Islet of Langerhans (tissue), 1 donor: ENCODE data around the gene SNX27.
"Not testable (repeated sequence)": the region's sequence is repeated elsewhere in the genome, so short reads cannot be mapped to it uniquely, and the experiment has no call there.

Source experiments
- FAIRE-seq: peaks from one replicate; lab custom pipeline; 2011; peaks lifted over from hg19 to GRCh38; lab: Jason Lieb, UNC

SNX27 gene

DNA sequence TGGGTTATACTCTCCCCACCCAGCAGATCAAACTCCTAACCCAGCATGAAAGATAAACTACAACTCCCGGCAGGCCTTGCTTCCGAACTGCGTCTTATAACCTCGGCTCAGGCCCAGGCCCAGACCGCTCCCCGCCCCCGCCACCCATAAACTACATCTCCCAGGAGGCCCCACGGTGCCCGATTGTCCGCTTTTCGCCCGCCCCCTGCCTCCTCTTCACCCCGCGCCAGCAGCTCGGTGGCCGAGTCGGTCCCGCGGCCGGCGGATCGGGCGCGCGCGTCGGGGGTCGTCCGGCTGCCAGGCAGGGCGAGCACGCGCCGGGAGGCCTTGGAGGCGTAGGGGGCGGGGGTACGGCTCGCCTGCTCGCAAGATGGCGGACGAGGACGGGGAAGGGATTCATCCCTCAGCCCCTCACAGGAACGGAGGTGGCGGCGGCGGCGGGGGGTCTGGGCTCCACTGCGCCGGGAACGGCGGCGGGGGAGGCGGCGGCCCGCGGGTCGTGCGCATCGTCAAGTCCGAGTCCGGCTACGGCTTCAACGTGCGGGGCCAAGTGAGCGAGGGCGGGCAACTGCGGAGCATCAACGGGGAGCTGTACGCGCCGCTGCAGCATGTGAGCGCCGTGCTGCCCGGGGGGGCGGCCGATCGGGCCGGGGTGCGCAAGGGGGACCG is at the start of gene SNX27:
Gene SNX27 (plus strand): TSS at position 219 of the 669 bp plus-strand sequence. CDS start 152 bp downstream, at position 371.
- no peak for FAIRE-seq

DNA sequence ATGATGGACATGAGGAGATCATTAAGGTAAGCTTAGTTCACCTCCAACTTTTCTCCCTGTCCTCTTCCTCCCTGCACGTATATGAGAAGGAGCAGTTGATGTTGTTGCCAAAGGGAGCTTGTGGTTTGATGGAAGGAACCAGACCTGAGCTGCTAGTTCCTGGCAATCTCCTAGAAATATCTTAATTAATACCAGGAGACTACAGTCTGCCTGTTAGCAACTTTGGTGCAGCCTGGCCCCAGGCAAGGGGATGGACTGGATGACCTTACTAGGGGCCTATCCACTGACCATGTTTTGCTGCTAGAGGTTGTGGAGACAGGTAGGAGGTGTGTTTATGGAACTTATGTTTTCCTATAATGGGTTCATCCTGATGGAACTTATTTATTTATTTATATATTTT is 49.2 kb upstream of the SNX27 start:
- no peak for FAIRE-seq

DNA sequence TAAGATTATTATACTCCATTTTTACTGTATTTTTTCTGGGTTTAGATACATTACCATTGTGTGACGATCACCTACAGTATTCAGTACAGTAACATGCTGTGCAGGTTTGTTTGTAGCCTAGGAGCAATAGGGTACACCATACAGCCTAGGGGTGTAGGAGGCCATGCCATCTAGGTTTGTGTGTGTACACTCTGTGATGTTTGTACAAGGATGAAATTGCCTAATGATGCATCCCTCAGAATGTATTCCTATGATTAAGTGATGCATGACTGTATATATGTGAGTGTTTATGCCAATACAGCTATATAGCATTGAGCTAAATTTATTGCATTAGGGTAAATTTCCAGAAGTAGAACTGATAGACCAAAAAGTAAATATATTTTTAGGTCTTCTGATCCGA is 48.5 kb upstream of the SNX27 start:
- no peak for FAIRE-seq

DNA sequence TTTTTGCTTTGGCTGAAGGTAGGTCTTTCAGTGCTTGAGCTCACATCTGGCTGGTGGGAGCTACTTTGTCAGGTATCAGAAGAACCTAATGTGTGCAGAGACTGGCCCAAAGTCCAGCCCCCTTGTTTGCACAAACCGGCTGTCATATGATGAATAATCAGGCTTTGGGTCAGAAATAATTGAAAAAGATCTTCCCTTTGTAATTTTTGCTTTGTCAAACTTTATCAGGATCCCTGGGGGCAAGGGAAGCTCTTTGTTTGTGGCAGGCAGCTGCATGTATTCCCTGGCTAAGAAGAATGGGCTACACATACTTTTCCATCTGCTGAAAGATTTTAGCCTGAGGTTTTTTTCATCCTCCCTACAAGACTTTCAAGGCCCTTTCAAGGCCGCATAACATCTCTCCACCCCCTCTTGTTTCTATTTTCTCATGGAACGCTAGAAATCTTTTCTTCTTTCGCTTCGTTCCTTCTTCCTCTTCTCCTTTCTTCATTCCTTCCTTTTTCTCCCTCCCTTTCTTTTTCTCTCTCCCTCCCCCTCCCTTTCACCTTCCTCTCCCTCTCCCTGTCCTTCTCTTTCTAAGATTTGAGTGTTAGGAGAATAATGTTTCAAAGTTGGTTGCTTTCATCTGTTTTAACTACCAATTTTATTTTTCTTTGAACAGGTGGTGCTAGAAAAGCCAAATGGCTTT is 46.2 kb upstream of the SNX27 start:
- FAIRE-seq, result no peak

DNA sequence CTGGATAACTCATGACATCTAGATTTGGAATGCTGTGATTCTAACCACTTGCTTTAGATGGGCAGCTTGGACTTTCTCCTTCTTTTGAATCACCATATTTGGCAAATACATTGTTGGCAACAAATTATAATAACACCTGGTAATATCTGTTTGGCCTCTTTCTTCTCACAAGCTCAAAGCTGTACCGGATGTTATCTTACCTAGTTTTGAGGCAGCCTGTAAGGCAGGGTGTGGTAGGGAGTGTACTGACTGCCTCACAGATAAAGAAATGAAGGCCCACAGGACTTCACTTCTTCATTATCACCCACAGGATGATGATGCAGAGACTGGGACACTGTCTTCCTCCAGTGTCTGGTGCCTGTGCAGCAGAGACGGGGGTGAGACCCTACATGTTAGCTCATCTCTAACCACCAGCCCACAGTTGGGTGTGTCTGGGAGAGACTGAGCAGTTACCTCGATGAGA is 43.2 kb upstream of the SNX27 start:
- no peak for FAIRE-seq

DNA sequence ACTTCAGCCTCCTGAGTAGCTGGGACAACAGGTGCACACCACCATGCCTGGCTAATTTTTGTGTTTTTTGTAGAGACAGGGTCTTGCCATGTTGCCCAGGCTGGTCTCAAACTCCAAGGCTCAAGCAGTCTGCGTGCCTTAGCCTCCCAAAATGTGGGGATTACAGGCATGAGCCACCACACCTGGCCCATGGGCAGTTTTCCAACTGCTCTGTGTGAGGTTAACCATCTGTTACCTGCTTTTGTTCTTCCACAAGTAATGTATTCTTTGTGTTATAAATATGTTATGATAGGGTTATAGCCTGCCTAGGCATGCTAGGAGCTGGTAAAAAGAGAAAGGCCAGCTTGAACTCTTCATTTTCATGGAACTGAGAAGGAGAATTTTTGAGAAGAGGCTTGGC is 41.0 kb upstream of the SNX27 start:
- FAIRE-seq, result no peak

DNA sequence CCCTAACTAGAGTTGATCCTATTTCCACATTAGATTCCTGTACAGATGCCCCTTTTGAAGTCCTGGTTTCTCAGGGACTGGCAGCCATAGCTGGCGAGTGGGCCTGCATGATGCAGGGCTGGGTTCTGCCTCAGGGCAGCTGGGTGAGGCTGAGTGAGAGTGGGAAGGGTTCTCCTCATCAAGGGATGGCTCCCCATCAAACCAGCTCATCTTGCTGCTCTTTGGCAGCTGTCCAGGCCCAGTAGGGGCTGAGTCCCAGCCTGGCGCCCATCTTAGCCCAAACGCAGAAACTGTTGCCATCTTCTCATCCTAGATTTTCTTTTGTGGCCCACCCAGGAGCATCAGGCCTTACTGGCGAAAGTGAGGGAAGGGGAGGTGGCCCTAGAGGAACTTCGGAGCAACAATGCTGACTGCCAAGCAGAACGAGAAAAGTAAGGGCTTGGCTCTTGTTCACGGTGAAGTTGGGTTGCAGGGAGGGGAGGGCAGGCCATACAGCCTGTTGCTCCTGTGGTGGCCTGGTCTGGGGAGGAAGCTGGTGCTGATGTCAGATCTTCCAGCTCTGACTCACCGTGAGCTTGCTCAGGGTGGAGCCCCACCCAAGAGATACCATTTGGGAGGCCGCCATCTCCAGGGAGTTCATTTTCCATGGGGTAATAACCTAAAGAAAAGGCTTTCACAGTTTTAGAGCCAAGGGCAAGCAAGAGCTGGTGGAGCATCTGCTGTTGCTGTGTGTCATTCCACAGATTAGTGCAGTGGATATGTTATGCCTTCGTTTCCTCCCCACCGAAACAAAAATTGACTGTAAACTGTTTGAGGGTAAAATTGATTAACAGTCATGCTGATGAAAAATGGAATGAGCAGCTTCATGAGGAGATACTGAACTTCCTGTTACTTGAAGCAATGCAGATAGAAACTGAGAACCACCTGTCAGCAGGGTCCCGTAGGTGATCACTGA is 37.0 kb upstream of the SNX27 start:
- FAIRE-seq, result no peak

DNA sequence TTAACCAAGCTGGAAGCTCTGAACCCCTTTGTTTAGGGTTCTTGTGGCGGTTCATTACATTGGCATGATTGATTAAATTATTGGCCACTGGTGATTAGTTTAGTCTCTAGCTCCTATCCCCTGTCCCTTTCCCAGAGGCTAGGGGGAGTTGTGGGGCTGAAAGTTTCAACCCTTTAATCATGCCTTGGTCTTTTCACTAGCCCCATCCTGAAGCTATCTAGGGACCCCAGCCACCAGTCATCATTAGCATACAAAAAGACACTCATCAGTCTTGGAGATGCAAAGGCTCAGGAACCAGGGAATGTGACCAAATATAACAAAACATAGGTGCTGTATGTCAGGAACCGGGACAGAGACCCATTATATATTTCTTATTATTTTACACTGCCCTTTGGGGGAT is 34.7 kb upstream of the SNX27 start:
- FAIRE-seq, result no peak

DNA sequence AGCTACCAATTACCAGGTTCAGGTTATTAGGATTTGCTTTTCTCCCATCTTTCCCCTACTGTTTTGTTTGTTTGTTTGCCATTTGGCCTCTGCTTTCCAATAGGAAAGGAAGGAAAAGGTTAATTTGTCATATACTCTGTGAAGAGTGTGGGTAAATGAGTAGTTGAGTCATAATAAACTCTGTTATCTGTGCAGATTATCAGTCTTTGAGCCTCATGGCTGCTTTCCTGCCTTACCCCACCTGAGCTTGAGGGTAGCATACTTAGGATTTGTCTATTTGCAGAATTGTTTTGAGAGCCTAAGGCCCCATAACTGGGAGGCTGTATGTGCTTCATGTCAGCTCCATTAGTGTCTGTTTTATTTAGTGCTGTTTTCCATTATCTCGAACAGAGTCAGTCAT is 32.9 kb upstream of the SNX27 start:
- FAIRE-seq, result no peak

DNA sequence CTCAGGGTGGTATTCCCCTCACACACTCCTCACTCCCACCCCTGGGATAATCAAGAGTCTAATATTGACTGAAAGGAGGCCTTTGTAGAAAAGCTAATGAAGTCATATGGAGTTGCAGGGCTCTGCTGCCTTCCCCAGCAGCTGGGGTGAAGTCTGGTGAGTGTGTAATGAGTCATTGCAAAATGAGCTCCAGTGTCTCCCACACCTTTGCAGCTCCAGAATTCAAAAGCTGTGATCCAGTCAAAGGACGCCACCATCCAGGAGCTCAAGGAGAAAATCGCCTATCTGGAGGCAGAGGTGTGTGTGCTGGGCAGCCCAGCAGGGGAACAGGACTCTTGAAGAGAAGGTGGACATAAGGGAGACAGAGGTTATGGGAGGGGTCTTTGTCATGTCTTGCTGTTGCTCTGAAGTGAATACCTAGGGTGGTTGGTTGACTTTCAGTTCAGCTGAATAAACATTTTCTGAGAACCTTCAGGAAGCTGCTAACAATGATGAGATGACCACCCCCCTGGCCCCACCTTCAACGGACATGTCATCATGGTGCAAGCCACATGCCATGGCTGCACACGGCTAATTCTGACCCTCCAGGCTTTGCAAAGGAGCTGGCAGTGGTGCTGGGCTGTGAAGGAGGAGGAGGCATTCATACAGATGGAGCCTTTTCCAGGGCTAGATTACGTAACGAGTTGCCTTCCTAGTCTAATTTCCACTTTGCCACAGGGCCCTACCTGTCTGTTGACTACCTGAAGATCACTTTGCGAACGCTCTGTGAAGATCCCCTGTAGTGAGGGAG is 32.2 kb upstream of the SNX27 start:
- no peak for FAIRE-seq

DNA sequence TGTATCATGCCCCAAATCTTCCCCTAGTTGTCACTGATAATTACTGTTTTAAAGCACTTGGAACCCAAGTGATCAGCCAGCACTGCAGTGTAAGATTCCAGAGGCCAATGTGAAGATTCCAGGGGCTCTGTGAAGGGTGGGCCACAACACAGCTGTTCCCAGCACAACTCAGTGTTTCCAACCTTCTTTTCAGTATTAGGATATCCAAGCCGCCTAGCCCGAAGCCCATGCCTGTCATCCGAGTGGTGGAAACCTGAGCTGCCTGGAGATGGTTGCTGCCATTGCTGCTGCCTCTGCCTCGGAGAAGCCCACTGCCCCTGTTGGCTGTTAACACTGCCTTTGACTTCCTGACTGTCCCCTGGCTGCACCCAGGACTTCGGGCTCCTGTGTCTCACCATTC is 30.4 kb upstream of the SNX27 start:
- FAIRE-seq, result no peak

DNA sequence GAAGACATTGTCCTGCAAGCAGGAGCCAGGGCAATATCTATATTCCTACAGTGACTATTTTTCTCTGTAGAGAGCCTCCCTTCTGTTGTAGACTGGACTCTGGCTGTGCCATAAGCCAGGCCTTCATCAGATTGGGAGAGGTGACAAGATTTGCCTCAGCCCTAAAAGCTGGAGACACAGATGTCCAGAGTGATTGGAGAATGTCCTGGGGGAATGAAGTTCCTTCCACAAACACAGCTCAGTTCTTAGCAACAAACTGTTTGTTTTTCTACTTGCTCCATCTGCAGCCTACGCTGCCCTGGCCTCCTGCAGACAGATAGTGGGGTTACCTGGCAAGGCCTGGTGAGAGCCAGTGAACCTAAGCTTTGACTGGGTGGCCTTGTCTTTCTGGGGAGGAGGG is 29.9 kb upstream of the SNX27 start:
- FAIRE-seq, result no peak

DNA sequence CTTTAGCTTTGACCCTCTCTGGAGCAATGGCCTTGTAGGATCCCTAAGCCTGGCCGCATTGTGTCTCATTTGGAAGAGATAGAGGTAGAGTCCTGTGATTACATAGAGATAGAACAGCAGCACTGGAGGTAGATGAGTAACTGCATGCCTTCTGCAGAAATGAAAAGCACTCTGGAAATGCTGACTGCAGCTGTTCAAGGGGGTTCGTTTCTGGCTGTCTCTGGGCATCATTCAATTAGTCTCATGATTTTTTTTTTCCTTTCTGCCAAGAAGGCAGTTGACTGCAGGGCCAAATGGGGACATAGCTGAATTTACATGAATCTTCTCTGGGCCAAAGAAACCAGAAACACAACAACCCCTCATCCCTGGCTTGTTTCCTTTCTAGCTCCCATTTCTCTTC is 28.1 kb upstream of the SNX27 start:
- no peak for FAIRE-seq

DNA sequence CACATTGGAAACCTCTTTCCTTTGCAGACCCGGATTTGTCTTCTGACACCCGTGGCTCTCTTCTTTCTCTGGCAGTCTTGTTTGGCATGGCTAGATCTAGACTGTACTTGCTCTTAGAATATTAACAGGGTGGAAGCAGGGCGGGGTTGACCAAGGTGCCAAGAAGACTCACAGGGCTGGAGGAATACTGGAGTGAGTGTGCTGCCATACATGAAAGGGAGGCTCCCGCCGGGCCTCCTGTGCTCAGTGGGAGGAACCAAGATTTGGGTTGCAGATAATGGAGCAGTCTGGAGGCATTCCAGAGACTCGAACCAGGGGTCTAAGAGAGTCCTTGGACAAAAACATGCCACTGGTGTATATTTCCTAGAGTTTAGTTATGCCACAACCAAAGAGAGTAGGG is 27.6 kb upstream of the SNX27 start:
- no peak for FAIRE-seq

DNA sequence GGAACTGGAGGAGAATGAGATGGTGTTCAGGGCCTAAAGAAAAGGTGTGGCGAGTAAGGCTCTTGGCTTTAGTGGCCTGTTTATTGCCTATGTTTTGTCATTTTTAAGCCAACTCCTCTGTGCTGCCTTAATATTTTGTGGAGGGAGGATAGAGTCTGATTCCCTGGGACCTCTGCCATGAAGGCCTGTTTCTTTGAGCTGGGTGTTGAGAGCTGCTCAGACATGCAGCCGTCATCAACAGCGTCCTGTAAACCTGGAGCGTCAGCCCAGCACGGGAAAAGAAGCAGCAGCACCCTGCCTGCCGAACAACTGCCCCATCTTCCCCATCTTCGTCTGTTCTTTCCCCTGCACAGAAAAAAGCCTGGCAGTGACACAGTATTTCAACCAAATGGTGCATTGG is 27.1 kb upstream of the SNX27 start:
- FAIRE-seq, result no peak

DNA sequence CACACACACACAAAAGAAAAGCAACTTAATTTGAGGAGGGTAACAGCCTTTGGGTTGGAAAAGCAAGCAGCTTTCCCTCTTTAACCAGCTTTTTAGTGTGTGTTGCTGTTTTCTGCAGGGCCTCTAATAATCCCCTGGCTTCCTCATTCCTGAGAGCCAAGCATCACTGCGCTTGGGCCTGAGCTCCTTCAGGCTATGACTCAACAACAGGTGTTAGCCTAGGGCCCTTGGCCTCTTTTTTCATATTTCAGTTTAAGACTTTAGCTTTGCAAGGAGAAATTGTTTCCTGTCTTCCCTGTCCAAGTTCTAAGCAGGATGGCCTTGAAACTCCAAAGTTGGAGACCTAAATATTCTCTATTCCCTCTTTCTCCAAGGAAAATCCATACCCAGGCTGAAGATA is 26.2 kb upstream of the SNX27 start:
- FAIRE-seq, result no peak

DNA sequence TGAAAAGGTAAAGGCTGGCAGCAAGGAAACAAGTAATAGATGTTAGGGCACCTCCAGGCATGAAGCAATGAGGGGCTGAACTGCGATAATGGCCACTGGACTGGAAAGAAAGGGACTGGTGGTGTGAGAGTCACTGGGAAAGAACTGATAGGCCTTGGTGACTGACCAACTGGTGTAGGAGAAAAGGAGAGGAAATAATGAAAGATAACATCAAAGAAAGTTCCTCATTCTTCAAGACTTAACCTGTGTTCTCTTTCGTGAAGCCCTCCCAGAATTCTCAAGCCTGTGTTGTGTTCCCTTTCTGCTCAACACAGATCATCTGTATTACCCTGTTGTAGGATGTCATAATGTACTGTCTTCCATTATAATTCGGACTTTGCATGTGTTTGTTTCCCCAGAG is 20.9 kb upstream of the SNX27 start:
- FAIRE-seq, result no peak

DNA sequence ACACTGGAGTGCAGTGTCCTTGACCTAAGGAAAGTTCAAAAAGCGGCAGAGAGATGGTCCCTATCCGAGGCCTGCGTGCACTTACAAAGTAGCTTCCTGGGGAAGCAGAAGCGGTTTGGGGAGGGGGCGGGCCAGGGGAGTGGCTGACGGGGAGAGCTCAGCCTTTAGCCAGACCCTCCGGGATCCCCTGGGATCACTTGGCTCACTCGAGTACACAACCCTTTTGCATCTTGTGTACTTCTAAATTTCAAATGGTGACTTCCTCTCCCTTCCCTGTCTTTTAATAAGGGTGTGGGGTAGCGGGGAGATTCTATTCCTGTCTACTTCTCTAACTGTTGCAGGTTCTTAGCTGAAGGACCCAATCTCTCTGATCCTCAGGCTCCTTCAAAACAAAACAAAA is 18.1 kb upstream of the SNX27 start:
- FAIRE-seq, result no peak

DNA sequence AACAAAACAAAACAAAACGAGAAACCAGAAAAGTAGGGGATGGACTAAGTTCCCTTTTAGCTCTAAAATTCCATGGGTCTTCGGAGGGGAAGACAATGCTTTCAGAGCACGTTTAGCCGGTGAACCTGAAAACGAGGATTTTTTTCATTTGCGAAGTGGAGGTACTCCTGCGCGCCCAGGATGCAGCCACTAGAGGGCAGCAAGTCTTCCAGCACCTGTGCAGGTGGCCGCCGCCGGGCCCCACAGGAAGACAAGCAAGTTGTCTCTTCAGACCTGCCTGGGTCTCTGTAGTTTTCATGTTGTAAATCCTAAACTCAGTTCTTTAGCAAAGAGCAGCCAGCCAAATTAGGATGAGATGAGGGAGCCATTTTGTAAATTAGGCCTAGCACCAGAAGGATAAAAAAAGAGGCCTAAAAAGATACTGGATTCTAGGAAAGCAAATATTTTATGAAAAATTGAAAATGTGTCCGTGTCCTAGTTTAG is 17.7 kb upstream of the SNX27 start:
- FAIRE-seq, result peak; percentile 13

DNA sequence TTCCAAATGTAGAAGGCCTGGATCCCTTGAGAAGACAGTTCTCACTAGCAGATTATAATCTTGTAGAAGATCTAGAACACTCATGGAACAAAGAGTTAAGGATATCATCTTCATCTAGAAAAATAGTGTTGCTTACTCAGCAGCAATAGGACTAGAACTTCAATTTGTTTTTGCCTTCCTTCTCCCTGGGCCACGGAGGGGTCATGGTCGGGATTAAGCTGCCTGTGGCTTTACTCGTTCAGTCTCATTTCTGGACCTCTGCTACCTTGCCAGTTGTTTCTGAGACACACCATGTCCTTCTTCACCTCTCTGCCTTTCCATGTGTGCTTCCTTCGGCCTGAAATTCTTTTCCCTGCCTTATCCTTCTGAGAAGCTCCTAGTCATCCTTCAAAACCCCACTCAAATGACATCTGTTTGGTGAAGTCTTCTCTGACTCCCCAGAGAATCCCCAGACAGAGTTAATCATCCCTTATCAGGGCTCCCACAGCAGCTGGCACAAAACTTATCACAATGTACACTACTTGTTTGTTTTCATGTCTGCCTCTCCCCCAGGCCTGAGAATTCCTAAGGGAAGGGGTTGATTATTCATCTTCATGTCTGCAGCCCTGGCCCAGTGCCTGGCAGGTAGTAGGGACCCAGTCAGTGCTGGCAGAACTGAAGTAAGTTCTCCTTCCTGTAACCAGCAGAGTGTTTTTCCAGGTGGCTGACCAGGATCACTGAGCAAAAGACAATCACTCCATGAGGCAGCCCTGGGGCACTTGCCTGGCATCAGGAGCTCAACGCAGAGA is 15.5 kb upstream of the SNX27 start:
- FAIRE-seq, result no peak

DNA sequence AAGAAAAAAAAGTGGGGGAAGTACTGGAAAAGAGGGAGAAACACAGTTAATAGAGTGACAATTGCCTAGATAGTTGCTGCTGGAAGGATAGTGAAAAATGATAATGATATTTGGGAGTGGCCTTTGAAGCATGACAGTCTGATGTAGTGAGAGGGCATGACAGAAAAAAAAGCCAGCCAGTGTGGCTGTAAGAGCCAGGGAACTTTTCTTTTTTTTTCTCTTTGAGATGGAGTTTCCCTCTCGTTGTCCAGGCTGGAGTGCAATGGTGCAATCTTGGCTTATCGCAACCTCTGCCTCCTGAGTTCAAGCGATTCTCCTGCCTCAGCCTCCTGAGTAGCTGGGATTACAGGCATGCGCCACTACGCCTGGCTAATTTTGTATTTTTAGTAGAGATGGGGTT is 9.3 kb upstream of the SNX27 start:
- not testable (repeated sequence) for FAIRE-seq
